Endothelial cell of umbilical vein (primary cell): ENCODE results near the gene SPTBN4. TPM values are rescaled to one million over a fixed set of nuclear protein-coding genes. Genes with fewer than 3 reads are reported as not detected.

Experiments used
- BruUV-seq: library from RNA; stranded (reverse); fragments of 400-500 nt; replicated peaks from 2 replicates; lab custom pipeline; 2021; lab: Mats Ljungman, UMichigan
- CTCF ChIA-PET: fragments of 300-600, 350-600 bp; sonication (Branson Sonifier 250); formaldehyde crosslinking; loops from one replicate; lab custom pipeline; 2021; ENCODE audit warnings: antibody characterized with exemption, inconsistent platforms; lab: Charles Lee
- POLR2A ChIA-PET: fragments of 300-600, 350-600 bp; sonication (Branson Sonifier 250); formaldehyde crosslinking; loops from one replicate; lab custom pipeline; 2021; ENCODE audit warnings: antibody characterized with exemption, inconsistent platforms; lab: Charles Lee
- DNase-seq: peaks from one replicate; pipeline ENCODE4 v3.0.0-alpha.2; 2011; ENCODE audit warnings: low read depth, low spot score
- FAIRE-seq: peaks from 2 replicates; lab custom pipeline; 2011; peaks lifted over from hg19 to GRCh38; lab: Jason Lieb, UNC
- H2AFZ ChIP-seq: 2 replicates; pipeline ENCODE4 v1.6.0; 2012; ENCODE audit warnings: low read depth, low read length, control low read depth, inconsistent platforms
- H3K27ac ChIP-seq: 2 replicates; pipeline ENCODE4 v1.5.1; 2011; ENCODE audit warnings: low read depth, mild to moderate bottlenecking, control low read depth, low read length, moderate library complexity; ENCODE audit not compliant: insufficient read depth
- H3K27me3 ChIP-seq, 2 experiments: 2 replicates each; pipeline versions ENCODE4 v1.6.0 to v1.6.1; 2011; ENCODE audit warnings: low read length in 2 of 2, mixed read lengths in 1 of 2; ENCODE audit not compliant: control insufficient read depth in 2 of 2, insufficient read depth in 2 of 2
- H3K36me3 ChIP-seq, 2 experiments: 2 replicates in 1 of 2; 3 replicates in 1 of 2; pipeline ENCODE4 v1.5.1; 2011; ENCODE audit warnings: low read length in 2 of 2, mild to moderate bottlenecking in 1 of 2, moderate library complexity in 1 of 2; ENCODE audit not compliant: control insufficient read depth in 2 of 2, insufficient read depth in 2 of 2; ENCODE audit errors: extremely low read depth in 1 of 2
- H3K4me1 ChIP-seq: 3 replicates; pipeline ENCODE4 v1.5.1; 2011; ENCODE audit warnings: mild to moderate bottlenecking, low read length; ENCODE audit not compliant: control insufficient read depth, insufficient read depth; ENCODE audit errors: extremely low read depth
- H3K4me2 ChIP-seq: 2 replicates; pipeline ENCODE4 v1.6.1; 2011; ENCODE audit warnings: low read length, control low read depth, mixed read lengths; ENCODE audit not compliant: insufficient read depth
- H3K4me3 ChIP-seq, 3 experiments: fragments of 200-600 bp in 1 of 3; sonication (generic), shearing (Covaris generic) in 1 of 3; replicated peaks in 1 of 3; 2 replicates each; pipeline ENCODE4 v1.5.1; 2011 to 2016; ENCODE audit warnings: control low read depth in 3 of 3, low read length in 3 of 3, mild to moderate bottlenecking in 2 of 3, inconsistent platforms in 1 of 3, low read depth in 1 of 3, moderate library complexity in 1 of 3; ENCODE audit not compliant: insufficient read depth in 1 of 3
- H3K79me2 ChIP-seq: 2 replicates; pipeline ENCODE4 v1.6.0; 2012; ENCODE audit warnings: low read length, inconsistent platforms; ENCODE audit not compliant: control insufficient read depth, insufficient read depth
- H3K9ac ChIP-seq: replicated peaks from 2 replicates; pipeline ENCODE3; 2011; ENCODE audit warnings: low read length, control low read depth; ENCODE audit not compliant: insufficient read depth; ENCODE audit errors: extremely low read depth
- H3K9me1 ChIP-seq: replicated peaks from 3 replicates; pipeline ENCODE4 v1.6.0; 2011; ENCODE audit warnings: mild to moderate bottlenecking, low read length; ENCODE audit not compliant: control insufficient read depth, insufficient read depth; ENCODE audit errors: extremely low read depth
- H3K9me3 ChIP-seq: replicated peaks from 2 replicates; pipeline ENCODE4 v1.5.1; 2012; ENCODE audit warnings: low read length, inconsistent platforms; ENCODE audit not compliant: control insufficient read depth, insufficient read depth
- H4K20me1 ChIP-seq: replicated peaks from 2 replicates; pipeline ENCODE3; 2011; ENCODE audit warnings: mild to moderate bottlenecking, low read length; ENCODE audit not compliant: control insufficient read depth, insufficient read depth; ENCODE audit errors: extremely low read depth
- EZH2 ChIP-seq: IDR thresholded peaks from 2 replicates; pipeline ENCODE4 v1.6.1; 2012; ENCODE audit warnings: borderline replicate concordance, low read depth, mild to moderate bottlenecking, moderate library complexity, low read length, inconsistent platforms; ENCODE audit not compliant: severe bottlenecking
- FOS ChIP-seq: IDR thresholded peaks from 2 replicates; pipeline ENCODE4 v1.6.1; 2011; ENCODE audit warnings: mild to moderate bottlenecking, low read length, moderate library complexity, borderline replicate concordance; ENCODE audit not compliant: insufficient read depth
- GATA2 ChIP-seq: IDR thresholded peaks from 2 replicates; pipeline ENCODE4 v1.7.0; 2011; ENCODE audit warnings: low read depth, mild to moderate bottlenecking, moderate library complexity, mixed read lengths, low read length; ENCODE audit not compliant: insufficient read length, insufficient read depth
- JUN ChIP-seq: IDR thresholded peaks from 2 replicates; pipeline ENCODE4 v1.6.1; 2011; ENCODE audit warnings: borderline replicate concordance, low read depth; ENCODE audit not compliant: insufficient read length, insufficient read depth
- MAX ChIP-seq: IDR thresholded peaks from 2 replicates; pipeline ENCODE4 v1.6.1; 2011; ENCODE audit not compliant: insufficient read depth, insufficient read length
- MYC ChIP-seq: IDR thresholded peaks from one replicate; pipeline ENCODE4 v1.6.1; 2011; ENCODE audit warnings: mild to moderate bottlenecking, low read depth, low read length
- POLR2A ChIP-seq: IDR thresholded peaks from 2 replicates; pipeline ENCODE4 v1.6.1; 2012; ENCODE audit warnings: low read depth, mild to moderate bottlenecking, control low read depth, low read length
- POLR2AphosphoS5 ChIP-seq: IDR thresholded peaks from 2 replicates; pipeline ENCODE4 v1.6.1; 2012; ENCODE audit warnings: low read depth, mild to moderate bottlenecking, control low read depth, low read length, moderate library complexity; ENCODE audit not compliant: insufficient read depth
- dilution Hi-C: fragments of 300-500 bp; cut with MboI; formaldehyde crosslinking; loops from one replicate; pipeline ENCODE4 v1.15.0; 2019; ENCODE audit warnings: low sequenced_read_pairs; ENCODE audit not compliant: extremely low pct_ligation_motif_present
- intact Hi-C: fragments of 100-400 bp; cut with micrococcal nuclease; formaldehyde crosslinking; loops from one replicate; pipeline ENCODE4 v1.10.0; 2022
- polyA plus RNA-seq, 4 experiments: library from polyadenylated mRNA; depleted of rRNA in 3 of 4; stranded (reverse) in 3 of 4; unstranded in 1 of 4; fragments of >200 nt; gene quantifications; 2 replicates each; pipeline versions ENCODE4 v1.2.1 to v1.2.3, GENCODE V29; 2011 to 2012; ENCODE audit warnings: missing spikeins in 1 of 4
- total RNA-seq: library from RNA; stranded (reverse); gene quantifications from 2 replicates; pipeline ENCODE4 v1.2.3, GENCODE V29; 2021
- TF ChIP-seq, protein P1 (sequence below), 2 donors: IDR thresholded peaks; 1 replicate in 1 of 2; 2 replicates in 1 of 2; pipeline ENCODE4 v1.5.1; 2011; ENCODE audit warnings: low read length in 2 of 2, mild to moderate bottlenecking in 2 of 2, moderate library complexity in 2 of 2, control low read depth in 1 of 2, inconsistent platforms in 1 of 2, low read depth in 1 of 2; ENCODE audit not compliant: insufficient read depth in 1 of 2; ENCODE audit errors: extremely low read depth in 1 of 2

SPTBN4 gene
- total and polyA plus RNA-seq, 2 donors (not counting 3 experiments of a cell fraction or from before 2014, with no cell fraction given), result 0.33 TPM; not detected in 1

- POLR2A ChIA-PET, result no interaction called here
- TF ChIP-seq POLR2AphosphoS5 (no peak), FOS (no peak), EZH2 (no peak), JUN (no peak), GATA2 (no peak), MYC (no peak), POLR2A (no peak), MAX (no peak)
- TF ChIP-seq, protein P1, sequence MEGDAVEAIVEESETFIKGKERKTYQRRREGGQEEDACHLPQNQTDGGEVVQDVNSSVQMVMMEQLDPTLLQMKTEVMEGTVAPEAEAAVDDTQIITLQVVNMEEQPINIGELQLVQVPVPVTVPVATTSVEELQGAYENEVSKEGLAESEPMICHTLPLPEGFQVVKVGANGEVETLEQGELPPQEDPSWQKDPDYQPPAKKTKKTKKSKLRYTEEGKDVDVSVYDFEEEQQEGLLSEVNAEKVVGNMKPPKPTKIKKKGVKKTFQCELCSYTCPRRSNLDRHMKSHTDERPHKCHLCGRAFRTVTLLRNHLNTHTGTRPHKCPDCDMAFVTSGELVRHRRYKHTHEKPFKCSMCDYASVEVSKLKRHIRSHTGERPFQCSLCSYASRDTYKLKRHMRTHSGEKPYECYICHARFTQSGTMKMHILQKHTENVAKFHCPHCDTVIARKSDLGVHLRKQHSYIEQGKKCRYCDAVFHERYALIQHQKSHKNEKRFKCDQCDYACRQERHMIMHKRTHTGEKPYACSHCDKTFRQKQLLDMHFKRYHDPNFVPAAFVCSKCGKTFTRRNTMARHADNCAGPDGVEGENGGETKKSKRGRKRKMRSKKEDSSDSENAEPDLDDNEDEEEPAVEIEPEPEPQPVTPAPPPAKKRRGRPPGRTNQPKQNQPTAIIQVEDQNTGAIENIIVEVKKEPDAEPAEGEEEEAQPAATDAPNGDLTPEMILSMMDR (IDR thresholded peaks at IDR 0.05; ENCODE audit: extremely low read depth in 1 of 2, insufficient read depth in 1 of 2, low read depth in 1 of 2, low read length in 2 of 2), result no peak
- Histone ChIP-seq H3K27ac (no peak overlapping the region), H3K4me2 (no peak overlapping the region), H3K9ac (no peak overlapping the region), H3K79me2 (no peaks in the 10 kb centered on the region), H3K4me1 (no peaks in the 10 kb centered on the region), H3K9me3 (no peaks in the 10 kb centered on the region), H3K27me3 (peaks cover 5 to 9% of the 10 kb centered on the region in 2 experiments), H3K36me3 (no peaks in the 10 kb centered on the region), H4K20me1 (no peaks in the 10 kb centered on the region), H3K4me3 (no peak overlapping the region), H2AFZ (no peak overlapping the region), H3K9me1 (no peaks in the 10 kb centered on the region)
- no TSS peak for BruUV-seq
- intact Hi-C loops, result loop anchor here (2.0 kb wide), 1 partner anchor 23 kb away; no protein-coding TSS in a partner anchor
- FAIRE-seq (no peak), DNase-seq (no peak)
- CTCF ChIA-PET, result interaction anchor here (2.0 to 2.4 kb wide), 4 partner anchors 11 to 87 kb away, joined by 19 to 50 read pairs (median 24); partner anchors contain the start of gene LTBP4
- dilution Hi-C loops, result no loop called here
These were observed 81.0 kb downstream of the SPTBN4 start for GRCh38 chr19:40547836-40548235.
